H1 (cell line): ENCODE results near the gene LY6G6D. TPM values are rescaled to one million over a fixed set of nuclear protein-coding genes. Genes with fewer than 3 reads are reported as not detected.

Experiments used
- CTCF ChIA-PET: fragments of 300-600 bp; sonication (Branson Sonifier 250); formaldehyde crosslinking; loops from one replicate; lab custom pipeline; 2021; ENCODE audit not compliant: partially characterized antibody; lab: Charles Lee
- POLR2A ChIA-PET: fragments of 300-600 bp; sonication (Branson Sonifier 250); formaldehyde crosslinking; loops from one replicate; lab custom pipeline; 2021; ENCODE audit warnings: inconsistent platforms; ENCODE audit not compliant: partially characterized antibody; lab: Charles Lee
- DNase-seq, 2 experiments: peaks; one replicate each; pipeline versions ENCODE4 v3.0.0 to v3.0.0-alpha.2; 2010 to 2022; ENCODE audit warnings: low spot score in 2 of 2, low read depth in 1 of 2, mixed read lengths in 1 of 2
- FAIRE-seq: peaks from 2 replicates; lab custom pipeline; 2011; peaks lifted over from hg19 to GRCh38; lab: Jason Lieb, UNC
- H2AFZ ChIP-seq: 2 replicates; pipeline ENCODE4 v1.8.1; 2012; ENCODE audit warnings: low read length, inconsistent platforms
- H2AK5ac ChIP-seq: 2 replicates; pipeline ENCODE4 v1.6.1; 2013; ENCODE audit warnings: low read depth, low read length
- H2BK120ac ChIP-seq: replicated peaks from 2 replicates; pipeline ENCODE3; 2013; ENCODE audit warnings: low read depth, low read length, inconsistent platforms
- H2BK12ac ChIP-seq: 2 replicates; pipeline ENCODE4 v1.6.1; 2013; ENCODE audit warnings: low read depth, low read length
- H2BK15ac ChIP-seq: 2 replicates; pipeline ENCODE4 v1.6.1; 2013; ENCODE audit warnings: low read length
- H2BK20ac ChIP-seq: 2 replicates; pipeline ENCODE4 v1.6.1; 2013; ENCODE audit warnings: low read length
- H2BK5ac ChIP-seq: 2 replicates; pipeline ENCODE4 v1.6.1; 2013; ENCODE audit warnings: low read depth, low read length
- H3K14ac ChIP-seq: 2 replicates; pipeline ENCODE4 v1.6.1; 2013; ENCODE audit warnings: inconsistent platforms; ENCODE audit not compliant: insufficient read length
- H3K18ac ChIP-seq: 2 replicates; pipeline ENCODE4 v1.6.1; 2013; ENCODE audit warnings: low read length; ENCODE audit errors: extremely low read depth
- H3K23ac ChIP-seq: 2 replicates; pipeline ENCODE4 v1.6.1; 2013; ENCODE audit warnings: inconsistent platforms; ENCODE audit not compliant: insufficient read length
- H3K23me2 ChIP-seq: 2 replicates; pipeline ENCODE4 v1.6.1; 2013; ENCODE audit warnings: low read depth, low read length
- H3K27ac ChIP-seq: 2 replicates; pipeline ENCODE4 v1.6.1; 2011; ENCODE audit warnings: low read depth, low read length, inconsistent platforms
- H3K27me3 ChIP-seq, 4 experiments: replicated peaks in 1 of 4; 1 replicate in 1 of 4; 2 replicates in 3 of 4; pipeline versions ENCODE4 v1.6.1 to v1.8.1; 2011 to 2013; ENCODE audit warnings: low read length in 3 of 4, mild to moderate bottlenecking in 3 of 4, inconsistent platforms in 2 of 4, mixed read lengths in 2 of 4, moderate library complexity in 1 of 4; ENCODE audit not compliant: control insufficient read depth in 3 of 4, insufficient read depth in 3 of 4; ENCODE audit errors: extremely low read depth in 1 of 4
- H3K36me3 ChIP-seq, 4 experiments: 2 replicates each; pipeline versions ENCODE4 v1.6.1 to v1.8.1; 2011 to 2013; ENCODE audit warnings: mild to moderate bottlenecking in 4 of 4, low read length in 3 of 4, moderate library complexity in 2 of 4, control low read depth in 1 of 4, inconsistent platforms in 1 of 4; ENCODE audit not compliant: insufficient read depth in 4 of 4, control insufficient read depth in 2 of 4
- H3K4ac ChIP-seq: replicated peaks from 2 replicates; pipeline ENCODE3; 2013; ENCODE audit warnings: low read length, low read depth, mixed read lengths, inconsistent platforms; ENCODE audit not compliant: insufficient read length
- H3K4me1 ChIP-seq, 4 experiments: replicated peaks in 1 of 4; 1 replicate in 1 of 4; 2 replicates in 3 of 4; pipeline versions ENCODE4 v1.6.1 to v1.8.1; 2011 to 2013; ENCODE audit warnings: low read length in 3 of 4, inconsistent platforms in 2 of 4, mixed read lengths in 1 of 4; ENCODE audit not compliant: insufficient read depth in 4 of 4, control insufficient read depth in 3 of 4
- H3K4me2 ChIP-seq, 2 experiments: 2 replicates each; pipeline versions ENCODE4 v1.6.1 to v1.8.1; 2011 to 2013; ENCODE audit warnings: low read depth in 2 of 2, low read length in 2 of 2, control low read depth in 1 of 2, inconsistent platforms in 1 of 2, mild to moderate bottlenecking in 1 of 2; ENCODE audit not compliant: insufficient read depth in 1 of 2
- H3K4me3 ChIP-seq, 4 experiments: fragments of 200-600, 300-600 bp in 1 of 4; sonication (generic), shearing (Covaris generic), sonication (Bioruptor Twin) in 1 of 4; 2 replicates each; pipeline versions ENCODE4 v1.5.1 to v1.8.1; 2011 to 2016; ENCODE audit warnings: low read length in 4 of 4, low read depth in 3 of 4, control low read depth in 2 of 4, inconsistent platforms in 2 of 4, mild to moderate bottlenecking in 2 of 4, mixed read lengths in 1 of 4, moderate library complexity in 1 of 4; ENCODE audit not compliant: insufficient read depth in 2 of 4; ENCODE audit errors: extremely low read depth in 1 of 4
- H3K56ac ChIP-seq: replicated peaks from 2 replicates; pipeline ENCODE3; 2013; ENCODE audit warnings: low read depth, mild to moderate bottlenecking, mixed read lengths, low read length, inconsistent platforms; ENCODE audit not compliant: insufficient read length
- H3K79me1 ChIP-seq: 2 replicates; pipeline ENCODE4 v1.6.1; 2013; ENCODE audit warnings: low read depth, low read length, control low read depth
- H3K79me2 ChIP-seq, 2 experiments: 2 replicates each; pipeline versions ENCODE4 v1.6.1 to v1.8.1; 2012 to 2013; ENCODE audit warnings: low read length in 2 of 2, mild to moderate bottlenecking in 2 of 2, inconsistent platforms in 1 of 2; ENCODE audit not compliant: insufficient read depth in 2 of 2, control insufficient read depth in 1 of 2
- H3K9ac ChIP-seq, 4 experiments: replicated peaks in 1 of 4; 1 replicate in 1 of 4; 2 replicates in 3 of 4; pipeline versions ENCODE4 v1.6.1 to v1.8.1; 2011 to 2013; ENCODE audit warnings: low read depth in 3 of 4, low read length in 3 of 4, control low read depth in 2 of 4, mild to moderate bottlenecking in 2 of 4, moderate library complexity in 2 of 4, inconsistent platforms in 1 of 4; ENCODE audit errors: extremely low read depth in 1 of 4
- H3K9me3 ChIP-seq, 2 experiments: 2 replicates each; pipeline versions ENCODE4 v1.6.1 to v1.8.1; 2012 to 2013; ENCODE audit warnings: mild to moderate bottlenecking in 2 of 2, moderate library complexity in 2 of 2, control low read depth in 1 of 2, inconsistent platforms in 1 of 2, low read depth in 1 of 2, low read length in 1 of 2, mixed read lengths in 1 of 2; ENCODE audit not compliant: insufficient read depth in 2 of 2
- H4K20me1 ChIP-seq, 2 experiments: replicated peaks in 1 of 2; 2 replicates each; pipeline versions ENCODE3 to v1.8.1; 2011 to 2013; ENCODE audit warnings: inconsistent platforms in 2 of 2, low read length in 2 of 2, mild to moderate bottlenecking in 1 of 2; ENCODE audit not compliant: insufficient read depth in 2 of 2, control insufficient read depth in 1 of 2
- H4K5ac ChIP-seq: 2 replicates; pipeline ENCODE4 v1.6.1; 2013; ENCODE audit warnings: low read length, low read depth, mixed read lengths, inconsistent platforms; ENCODE audit not compliant: insufficient read length
- H4K8ac ChIP-seq: 2 replicates; pipeline ENCODE4 v1.8.0; 2013; ENCODE audit warnings: mild to moderate bottlenecking, moderate library complexity, low read length, inconsistent platforms; ENCODE audit not compliant: insufficient read depth; ENCODE audit errors: extremely low read depth
- H4K91ac ChIP-seq: replicated peaks from 2 replicates; pipeline ENCODE3; 2013; ENCODE audit warnings: low read length, mixed read lengths, inconsistent platforms; ENCODE audit not compliant: insufficient read length
- BACH1 ChIP-seq: IDR thresholded peaks from 2 replicates; pipeline ENCODE4 v1.6.1; 2012; ENCODE audit warnings: low read length, improper control_type of control experiment
- CEBPB ChIP-seq: IDR thresholded peaks from 2 replicates; pipeline ENCODE4 v1.6.1; 2012; ENCODE audit warnings: low read depth, low read length
- CHD2 ChIP-seq: IDR thresholded peaks from 2 replicates; pipeline ENCODE4 v1.6.1; 2012; ENCODE audit warnings: low read length, improper control_type of control experiment
- EP300 ChIP-seq, 2 experiments: IDR thresholded peaks; 1 replicate in 1 of 2; 2 replicates in 1 of 2; pipeline ENCODE4 v1.6.1; 2011 to 2012; ENCODE audit warnings: low read depth in 2 of 2, low read length in 2 of 2, mild to moderate bottlenecking in 2 of 2, borderline replicate concordance in 1 of 2, inconsistent platforms in 1 of 2, moderate library complexity in 1 of 2
- EZH2 ChIP-seq: fragments of 200-600 bp; sonication (generic); IDR thresholded peaks from 2 replicates; pipeline ENCODE4 v1.7.1; 2012; ENCODE audit warnings: low read depth, mild to moderate bottlenecking, moderate library complexity, low read length, inconsistent platforms; ENCODE audit not compliant: severe bottlenecking
- GTF2F1 ChIP-seq: IDR thresholded peaks from 2 replicates; pipeline ENCODE4 v1.6.1; 2012; ENCODE audit warnings: low read depth, low read length, improper control_type of control experiment, borderline replicate concordance
- HDAC2 ChIP-seq, 2 experiments: fragments of 300-600 bp in 1 of 2; sonication (generic) in 1 of 2; IDR thresholded peaks; 2 replicates each; pipeline ENCODE4 v1.6.1; 2011 to 2012; ENCODE audit warnings: low read depth in 2 of 2, low read length in 2 of 2, mild to moderate bottlenecking in 2 of 2, moderate library complexity in 2 of 2, borderline replicate concordance in 1 of 2, inconsistent platforms in 1 of 2
- MAFK ChIP-seq: IDR thresholded peaks from 2 replicates; pipeline ENCODE4 v1.6.1; 2012; ENCODE audit warnings: low read depth, mild to moderate bottlenecking, improper control_type of control experiment, low read length
- SAP30 ChIP-seq: fragments of 300-600 bp; sonication (generic); IDR thresholded peaks from 2 replicates; pipeline ENCODE4 v1.7.1; 2012; ENCODE audit warnings: low read length, moderate library complexity, mild to moderate bottlenecking, inconsistent platforms; ENCODE audit not compliant: insufficient read depth, insufficient replicate concordance
- SIRT6 ChIP-seq: IDR thresholded peaks from one replicate; pipeline ENCODE4 v1.7.1; 2012; ENCODE audit warnings: low read length, inconsistent platforms
- SP2 ChIP-seq: IDR thresholded peaks from 2 replicates; pipeline ENCODE4 v1.6.1; 2012; ENCODE audit warnings: mild to moderate bottlenecking, low read length, inconsistent platforms
- SRF ChIP-seq: IDR thresholded peaks from 2 replicates; pipeline ENCODE4 v1.6.1; 2011; ENCODE audit warnings: mild to moderate bottlenecking, low read depth, low read length, moderate library complexity
- TAF1 ChIP-seq: IDR thresholded peaks from 2 replicates; pipeline ENCODE4 v1.6.1; 2011; ENCODE audit warnings: mild to moderate bottlenecking, low read depth, low read length
- ZNF274 ChIP-seq: IDR thresholded peaks from 2 replicates; pipeline ENCODE4 v1.7.0; 2012; ENCODE audit warnings: low read length, borderline replicate concordance; ENCODE audit errors: extremely low read depth
- WGBS, 2 experiments: shearing (Covaris generic) in 1 of 2; methylation state at CpG; one replicate each; pipeline versions ENCODE4 v1.1.6 to v1.1.7; 2013 to 2015; ENCODE audit warnings: low lambda C conversion rate in 2 of 2, mixed read lengths in 2 of 2, inconsistent platforms in 1 of 2, low coverage in 1 of 2, missing lambda C conversion rate in 1 of 2; ENCODE audit not compliant: insufficient replicate concordance in 2 of 2, insufficient coverage in 1 of 2, insufficient read length in 1 of 2; ENCODE audit errors: extremely low coverage in 1 of 2, missing lambda C conversion rate in 1 of 2; 5-methylcytosine and 5-hydroxymethylcytosine counted together
- polyA plus RNA-seq, 7 experiments: library from polyadenylated mRNA; depleted of rRNA in 3 of 7; stranded (reverse) in 5 of 7; unstranded in 2 of 7; fragments of >200 nt in 5 of 7; fragments of 200-250 nt in 2 of 7; gene quantifications; 1 replicate in 5 of 7; 2 replicates in 1 of 7; 4 replicates in 1 of 7; pipeline versions ENCODE4 v1.2.1 to v1.2.3, GENCODE V29; 2011 to 2013; ENCODE audit warnings: missing spikeins in 2 of 7, mixed read lengths in 2 of 7
- total RNA-seq: library from RNA; stranded (reverse); fragmentation: NEBNext Ultra II Directional; extraction: Animal tissue kit (Norgen Biotek cat#: 25700); gene quantifications from 2 replicates; pipeline ENCODE4 v1.2.1, GENCODE V29; 2021

LY6G6D gene
- total and polyA plus RNA-seq, 2 of the 8 experiments (the other 6 are each of a cell fraction or from before 2014, with no cell fraction given): 1.8 TPM; not detected in 1

DNA sequence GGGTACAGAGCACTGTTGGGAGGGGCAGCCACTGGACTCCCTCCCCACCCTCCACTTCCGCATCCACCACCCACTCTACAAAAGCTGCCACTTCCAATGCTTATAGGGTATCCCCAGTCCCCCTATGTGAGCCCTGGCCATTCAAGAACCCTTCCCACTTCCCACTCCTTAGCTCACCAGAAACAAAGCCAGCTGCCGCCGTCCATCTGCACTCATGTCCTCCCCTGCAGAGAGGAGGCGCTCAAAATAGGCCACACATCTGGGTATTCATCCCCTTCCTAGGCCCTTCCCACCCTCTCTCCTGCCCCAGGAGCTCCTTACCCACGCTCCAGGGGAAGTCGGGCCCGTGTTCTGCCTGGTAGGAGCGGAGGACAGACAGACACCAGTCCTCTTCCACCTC is 27.8 kb upstream of the LY6G6D start:
- H3K79me2 ChIP-seq: no peaks in the 10 kb centered on the region
- H4K5ac ChIP-seq: no peak overlapping the region
- no peak overlapping the region for H4K91ac ChIP-seq
- no peak overlapping the region for H3K18ac ChIP-seq
- H3K27me3 ChIP-seq: peaks cover 0 to 1% (median 1%) of the 10 kb centered on the region in 4 experiments; a peak in 3 of 7 replicates
- no peak for DNase-seq
- no peak overlapping the region for H3K14ac ChIP-seq
- H2AK5ac ChIP-seq: no peak overlapping the region
- no peak overlapping the region for H3K23ac ChIP-seq
- POLR2A ChIA-PET: interaction anchor here (0.8 to 6.6 kb wide), 4 partner anchors 24 to 140 kb away, joined by 3 to 33 read pairs (median 4); partner anchors contain the start of genes BAG6 and HSPA1B
- no peak overlapping the region for H4K8ac ChIP-seq
- no peak overlapping the region for H2BK15ac ChIP-seq
- H2BK12ac ChIP-seq: no peak overlapping the region
- 89% methylated on average over 8 of the region's 8 CpGs; no CpG with 5 or more reads in 1 of the 2 experiments for WGBS, 2 experiments
- FAIRE-seq: no peak
- H3K36me3 ChIP-seq: peaks cover 3 to 23% (median 16%) of the 10 kb centered on the region in 4 experiments; a peak in 5 of 8 replicates
- CTCF ChIA-PET: interaction anchor here (0.8 to 5.8 kb wide), 8 partner anchors 12 to 181 kb away, joined by 3 to 26 read pairs (median 6); partner anchors contain the start of genes DDAH2 and LY6G5B
- H3K4me2 ChIP-seq: no peak overlapping the region
- no peak overlapping the region for H3K56ac ChIP-seq
- peaks cover 0 to 5% (median 4%) of the 10 kb centered on the region in 4 experiments; a peak in 5 of 7 replicates for H3K4me1 ChIP-seq
- H3K4ac ChIP-seq: no peak overlapping the region
- no peak overlapping the region for H2BK120ac ChIP-seq
- peaks cover 5% of the 10 kb centered on the region; the same call in 1 of the 2 replicates for H3K23me2 ChIP-seq
- no peak overlapping the region for H2BK5ac ChIP-seq
- H3K4me3 ChIP-seq: no peak overlapping the region
- no peak overlapping the region for H2AFZ ChIP-seq
- no peak overlapping the region for H2BK20ac ChIP-seq
- H3K79me1 ChIP-seq: no peaks in the 10 kb centered on the region
- no peaks in the 10 kb centered on the region for H3K9me3 ChIP-seq
- no peak overlapping the region for H3K9ac ChIP-seq
- no peak overlapping the region for H3K27ac ChIP-seq
- no peaks in the 10 kb centered on the region for H4K20me1 ChIP-seq
- TF ChIP-seq HDAC2 (IDR thresholded peaks at IDR 0.05; ENCODE audit: borderline replicate concordance in 1 of 2, low read depth in 2 of 2, low read length in 2 of 2) (no peak), CEBPB (no peak), MAFK (no peak), EZH2 (no peak), BACH1 (no peak), SP2 (no peak), CHD2 (no peak), ZNF274 (no peak), SRF (no peak), SAP30 (no peak), EP300 (IDR thresholded peaks at IDR 0.05; ENCODE audit: borderline replicate concordance in 1 of 2, low read depth in 2 of 2, low read length in 2 of 2) (no peak), SIRT6 (no peak), TAF1 (no peak), GTF2F1 (no peak)
